GM23338 (cell line): ENCODE measurements around the gene NINJ1. TPM values are rescaled to one million over a fixed set of nuclear protein-coding genes. Genes with fewer than 3 reads are reported as not detected.

Source experiments
- ATAC-seq: fragments of 200-7000 bp; cut with Tn5 transposase; 3 replicates; pipeline ENCODE4 v1.9.1; 2020
- DNase-seq: peaks from one replicate; pipeline ENCODE4 v3.0.0-alpha.2; 2015; ENCODE audit warnings: low spot score
- H2AFZ ChIP-seq: fragments of 200-600 bp; sonication (generic); 2 replicates; pipeline ENCODE4 v1.8.0; 2016; ENCODE audit warnings: antibody characterized with exemption, mild to moderate bottlenecking, moderate library complexity
- H3F3A ChIP-seq: fragments of 200-600 bp; sonication (generic); replicated peaks from 2 replicates; pipeline ENCODE4 v1.8.0; 2017; ENCODE audit warnings: antibody characterized with exemption, mixed run types, low read depth
- H3K27ac ChIP-seq: fragments of 200-600 bp; sonication (generic); 2 replicates; pipeline ENCODE4 v1.6.1; 2016; ENCODE audit warnings: low read depth
- H3K27me3 ChIP-seq: fragments of 200-600 bp; sonication (generic); 2 replicates; pipeline ENCODE4 v1.8.0; 2016; ENCODE audit warnings: mild to moderate bottlenecking, mixed run types, moderate library complexity; ENCODE audit not compliant: insufficient read depth
- H3K36me3 ChIP-seq: fragments of 200-600 bp; sonication (generic); 2 replicates; pipeline ENCODE4 v1.8.0; 2016; ENCODE audit warnings: mild to moderate bottlenecking; ENCODE audit not compliant: insufficient read depth
- H3K4me1 ChIP-seq: fragments of 200-600 bp; sonication (generic); 2 replicates; pipeline ENCODE4 v1.8.0; 2016; ENCODE audit warnings: mild to moderate bottlenecking, moderate library complexity; ENCODE audit not compliant: insufficient read depth
- H3K4me2 ChIP-seq: fragments of 200-600 bp; sonication (generic); 2 replicates; pipeline ENCODE4 v1.7.1; 2017; ENCODE audit warnings: mixed run types
- H3K4me3 ChIP-seq: fragments of 200-600 bp; sonication (generic); 2 replicates; pipeline ENCODE4 v1.6.1; 2016; ENCODE audit warnings: mixed run types
- H3K79me2 ChIP-seq: fragments of 200-600 bp; sonication (generic); replicated peaks from 2 replicates; pipeline ENCODE4 v1.8.0; 2017; ENCODE audit warnings: mild to moderate bottlenecking; ENCODE audit not compliant: insufficient read depth
- H3K9me2 ChIP-seq: fragments of 200-600 bp; sonication (generic); 2 replicates; pipeline ENCODE4 v1.8.0; 2017; ENCODE audit not compliant: insufficient read depth
- H4K20me1 ChIP-seq: fragments of 200-600 bp; sonication (generic); replicated peaks from 2 replicates; pipeline ENCODE4 v1.8.0; 2017; ENCODE audit warnings: mild to moderate bottlenecking; ENCODE audit not compliant: insufficient read depth
- H3K27ac Mint-ChIP-seq: 2 replicates; pipeline ENCODE4 v1.8.0; 2020; ENCODE audit warnings: inconsistent platforms, mild to moderate bottlenecking, moderate library complexity, mixed read lengths
- H3K27me3 Mint-ChIP-seq: 3 replicates; pipeline ENCODE4 v1.8.0; 2022; ENCODE audit warnings: low read depth, mild to moderate bottlenecking, moderate library complexity, mixed read lengths, inconsistent platforms; ENCODE audit not compliant: insufficient read depth, poor library complexity
- H3K36me3 Mint-ChIP-seq: 3 replicates; pipeline ENCODE4 v1.8.0; 2021; ENCODE audit warnings: low read depth, mild to moderate bottlenecking, inconsistent platforms, moderate library complexity, mixed read lengths
- H3K4me1 Mint-ChIP-seq: 3 replicates; pipeline ENCODE4 v1.8.0; 2020; ENCODE audit warnings: mild to moderate bottlenecking, inconsistent platforms, mixed read lengths
- H3K4me3 Mint-ChIP-seq: 3 replicates; pipeline ENCODE4 v1.8.0; 2021; ENCODE audit warnings: moderate library complexity, mild to moderate bottlenecking, inconsistent platforms, mixed read lengths
- H3K9me3 Mint-ChIP-seq: 3 replicates; pipeline ENCODE4 v1.8.0; 2020; ENCODE audit warnings: moderate library complexity, mild to moderate bottlenecking, inconsistent platforms, mixed read lengths
- EZH2phosphoT487 ChIP-seq: fragments of 200-600 bp; sonication (generic); IDR thresholded peaks from one replicate; pipeline ENCODE4 v1.8.1; 2018; ENCODE audit warnings: antibody characterized with exemption; ENCODE audit not compliant: unreplicated experiment
- JUNB ChIP-seq: IDR thresholded peaks from one replicate; pipeline ENCODE4 v1.6.1; 2016; ENCODE audit warnings: antibody characterized with exemption; ENCODE audit not compliant: unreplicated experiment
- POLR2AphosphoS5 ChIP-seq: IDR thresholded peaks from 2 replicates; pipeline ENCODE4 v1.6.1; 2016; ENCODE audit warnings: antibody characterized with exemption, low read depth
- STAT1 ChIP-seq: IDR thresholded peaks from one replicate; pipeline ENCODE4 v1.6.1; 2016; ENCODE audit warnings: antibody characterized with exemption; ENCODE audit not compliant: unreplicated experiment
- ZNF114 ChIP-seq: fragments of 250-450 bp; sonication (Bioruptor Pico); IDR thresholded peaks from 2 replicates; pipeline ENCODE4 v1.5.0; 2020; ENCODE audit warnings: mild to moderate bottlenecking, moderate library complexity
- ZNF331 ChIP-seq: fragments of 250-450 bp; sonication (Bioruptor Pico); IDR thresholded peaks from 2 replicates; pipeline ENCODE4 v1.5.0; 2020; ENCODE audit warnings: low read depth, mild to moderate bottlenecking, moderate library complexity
- polyA plus RNA-seq: library from polyadenylated mRNA; unstranded; fragments of >200 nt; fragmentation: Nextera tagmentation; extraction: Ambion mirVana; gene quantifications from 2 replicates; pipeline ENCODE4 v1.2.1, GENCODE V29; 2016
- total RNA-seq: library from RNA; depleted of rRNA; stranded (reverse); fragments of >200 nt; shearing (Covaris generic); gene quantifications from 2 replicates; pipeline ENCODE4 v1.2.3, GENCODE V29; 2014
- TF ChIP-seq, protein P1 (sequence below): IDR thresholded peaks from 2 replicates; pipeline ENCODE4 v1.6.1; 2016; ENCODE audit warnings: antibody characterized with exemption
- TF ChIP-seq, protein P2 (sequence below): fragments of 250-450 bp; sonication (Bioruptor Pico); IDR thresholded peaks from 2 replicates; pipeline ENCODE4 v1.5.0; 2020; ENCODE audit warnings: mild to moderate bottlenecking, moderate library complexity
- TF ChIP-seq, protein P3 (sequence below), 2 experiments: fragments of 200-600 bp in 1 of 2; sonication (generic) in 1 of 2; conservative IDR thresholded peaks; 2 replicates each; pipeline versions ENCODE4 v1.5.1 to v1.6.1; 2016 to 2017; ENCODE audit warnings: antibody characterized with exemption in 2 of 2, low read depth in 2 of 2, mild to moderate bottlenecking in 2 of 2, moderate library complexity in 1 of 2
- TF ChIP-seq, protein P4 (sequence below): IDR thresholded peaks from one replicate; pipeline ENCODE4 v1.6.1; 2018; ENCODE audit warnings: antibody characterized with exemption; ENCODE audit not compliant: unreplicated experiment

NINJ1 gene
- total and polyA plus RNA-seq, 2 experiments from 2014 or later: 36.3 to 39.7 TPM

DNA sequence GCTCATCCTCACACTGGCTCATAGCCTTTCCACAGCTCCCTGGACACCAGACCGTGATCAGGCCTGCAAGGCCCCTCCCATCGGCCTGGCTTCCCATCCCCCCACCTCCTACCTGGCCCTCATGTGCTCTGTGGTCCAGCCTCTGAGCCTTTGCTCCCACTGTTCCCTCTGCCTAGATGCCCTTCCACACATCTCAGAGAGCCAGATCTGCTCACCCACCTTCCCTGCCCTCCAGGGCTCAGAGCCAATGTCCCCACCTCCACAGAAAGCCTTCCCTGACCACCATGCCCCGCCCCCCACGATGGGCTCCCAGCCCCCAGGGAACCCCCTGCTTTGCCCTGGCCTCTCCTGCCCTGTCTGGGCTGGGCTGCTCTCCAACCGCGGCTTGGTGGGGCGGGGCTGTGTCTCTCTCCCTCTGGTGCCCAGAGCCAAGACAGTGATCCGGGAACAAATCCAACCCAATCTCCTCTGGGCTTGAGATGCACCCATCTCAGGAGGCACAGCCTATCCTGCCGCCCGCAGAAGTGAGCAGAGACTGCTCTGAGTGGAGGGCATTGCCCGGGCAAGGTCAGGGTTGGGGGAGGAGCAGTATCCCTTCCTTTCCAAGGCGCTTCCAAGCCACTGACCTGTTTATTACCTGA, 1.6 kb downstream of the NINJ1 start:
- no peak overlapping the region for H2AFZ ChIP-seq
- no peaks in the 10 kb centered on the region for H3K36me3 ChIP-seq
- Mint-ChIP-seq H3K9me3 (no peaks in the 10 kb centered on the region), H3K4me3 (peak overlapping the region; percentile 80), H3K4me1 (peaks cover 32% of the 10 kb centered on the region), H3K36me3 (no peaks in the 10 kb centered on the region), H3K27me3 (peaks cover 21% of the 10 kb centered on the region), H3K27ac (no peak overlapping the region)
- H3K79me2 ChIP-seq: 0 out of 2 replicates have a peak, but pooled peaks cover 6% of the 10 kb centered on the region
- no peaks in the 10 kb centered on the region for H3K9me2 ChIP-seq
- H3K4me3 ChIP-seq: peak overlapping the region; percentile 87; the same call in 1 of the 2 replicates
- ATAC-seq (peak; percentile 8; the same call in 2 of the 3 replicates), DNase-seq (peak; percentile 31)
- H3K4me2 ChIP-seq: peak overlapping the region; percentile 93
- 0 out of 2 replicates have a peak, but pooled peaks cover 8% of the 10 kb centered on the region for H4K20me1 ChIP-seq
- TF ChIP-seq, protein P1, sequence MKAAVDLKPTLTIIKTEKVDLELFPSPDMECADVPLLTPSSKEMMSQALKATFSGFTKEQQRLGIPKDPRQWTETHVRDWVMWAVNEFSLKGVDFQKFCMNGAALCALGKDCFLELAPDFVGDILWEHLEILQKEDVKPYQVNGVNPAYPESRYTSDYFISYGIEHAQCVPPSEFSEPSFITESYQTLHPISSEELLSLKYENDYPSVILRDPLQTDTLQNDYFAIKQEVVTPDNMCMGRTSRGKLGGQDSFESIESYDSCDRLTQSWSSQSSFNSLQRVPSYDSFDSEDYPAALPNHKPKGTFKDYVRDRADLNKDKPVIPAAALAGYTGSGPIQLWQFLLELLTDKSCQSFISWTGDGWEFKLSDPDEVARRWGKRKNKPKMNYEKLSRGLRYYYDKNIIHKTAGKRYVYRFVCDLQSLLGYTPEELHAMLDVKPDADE: no peak
- TF ChIP-seq, protein P2, sequence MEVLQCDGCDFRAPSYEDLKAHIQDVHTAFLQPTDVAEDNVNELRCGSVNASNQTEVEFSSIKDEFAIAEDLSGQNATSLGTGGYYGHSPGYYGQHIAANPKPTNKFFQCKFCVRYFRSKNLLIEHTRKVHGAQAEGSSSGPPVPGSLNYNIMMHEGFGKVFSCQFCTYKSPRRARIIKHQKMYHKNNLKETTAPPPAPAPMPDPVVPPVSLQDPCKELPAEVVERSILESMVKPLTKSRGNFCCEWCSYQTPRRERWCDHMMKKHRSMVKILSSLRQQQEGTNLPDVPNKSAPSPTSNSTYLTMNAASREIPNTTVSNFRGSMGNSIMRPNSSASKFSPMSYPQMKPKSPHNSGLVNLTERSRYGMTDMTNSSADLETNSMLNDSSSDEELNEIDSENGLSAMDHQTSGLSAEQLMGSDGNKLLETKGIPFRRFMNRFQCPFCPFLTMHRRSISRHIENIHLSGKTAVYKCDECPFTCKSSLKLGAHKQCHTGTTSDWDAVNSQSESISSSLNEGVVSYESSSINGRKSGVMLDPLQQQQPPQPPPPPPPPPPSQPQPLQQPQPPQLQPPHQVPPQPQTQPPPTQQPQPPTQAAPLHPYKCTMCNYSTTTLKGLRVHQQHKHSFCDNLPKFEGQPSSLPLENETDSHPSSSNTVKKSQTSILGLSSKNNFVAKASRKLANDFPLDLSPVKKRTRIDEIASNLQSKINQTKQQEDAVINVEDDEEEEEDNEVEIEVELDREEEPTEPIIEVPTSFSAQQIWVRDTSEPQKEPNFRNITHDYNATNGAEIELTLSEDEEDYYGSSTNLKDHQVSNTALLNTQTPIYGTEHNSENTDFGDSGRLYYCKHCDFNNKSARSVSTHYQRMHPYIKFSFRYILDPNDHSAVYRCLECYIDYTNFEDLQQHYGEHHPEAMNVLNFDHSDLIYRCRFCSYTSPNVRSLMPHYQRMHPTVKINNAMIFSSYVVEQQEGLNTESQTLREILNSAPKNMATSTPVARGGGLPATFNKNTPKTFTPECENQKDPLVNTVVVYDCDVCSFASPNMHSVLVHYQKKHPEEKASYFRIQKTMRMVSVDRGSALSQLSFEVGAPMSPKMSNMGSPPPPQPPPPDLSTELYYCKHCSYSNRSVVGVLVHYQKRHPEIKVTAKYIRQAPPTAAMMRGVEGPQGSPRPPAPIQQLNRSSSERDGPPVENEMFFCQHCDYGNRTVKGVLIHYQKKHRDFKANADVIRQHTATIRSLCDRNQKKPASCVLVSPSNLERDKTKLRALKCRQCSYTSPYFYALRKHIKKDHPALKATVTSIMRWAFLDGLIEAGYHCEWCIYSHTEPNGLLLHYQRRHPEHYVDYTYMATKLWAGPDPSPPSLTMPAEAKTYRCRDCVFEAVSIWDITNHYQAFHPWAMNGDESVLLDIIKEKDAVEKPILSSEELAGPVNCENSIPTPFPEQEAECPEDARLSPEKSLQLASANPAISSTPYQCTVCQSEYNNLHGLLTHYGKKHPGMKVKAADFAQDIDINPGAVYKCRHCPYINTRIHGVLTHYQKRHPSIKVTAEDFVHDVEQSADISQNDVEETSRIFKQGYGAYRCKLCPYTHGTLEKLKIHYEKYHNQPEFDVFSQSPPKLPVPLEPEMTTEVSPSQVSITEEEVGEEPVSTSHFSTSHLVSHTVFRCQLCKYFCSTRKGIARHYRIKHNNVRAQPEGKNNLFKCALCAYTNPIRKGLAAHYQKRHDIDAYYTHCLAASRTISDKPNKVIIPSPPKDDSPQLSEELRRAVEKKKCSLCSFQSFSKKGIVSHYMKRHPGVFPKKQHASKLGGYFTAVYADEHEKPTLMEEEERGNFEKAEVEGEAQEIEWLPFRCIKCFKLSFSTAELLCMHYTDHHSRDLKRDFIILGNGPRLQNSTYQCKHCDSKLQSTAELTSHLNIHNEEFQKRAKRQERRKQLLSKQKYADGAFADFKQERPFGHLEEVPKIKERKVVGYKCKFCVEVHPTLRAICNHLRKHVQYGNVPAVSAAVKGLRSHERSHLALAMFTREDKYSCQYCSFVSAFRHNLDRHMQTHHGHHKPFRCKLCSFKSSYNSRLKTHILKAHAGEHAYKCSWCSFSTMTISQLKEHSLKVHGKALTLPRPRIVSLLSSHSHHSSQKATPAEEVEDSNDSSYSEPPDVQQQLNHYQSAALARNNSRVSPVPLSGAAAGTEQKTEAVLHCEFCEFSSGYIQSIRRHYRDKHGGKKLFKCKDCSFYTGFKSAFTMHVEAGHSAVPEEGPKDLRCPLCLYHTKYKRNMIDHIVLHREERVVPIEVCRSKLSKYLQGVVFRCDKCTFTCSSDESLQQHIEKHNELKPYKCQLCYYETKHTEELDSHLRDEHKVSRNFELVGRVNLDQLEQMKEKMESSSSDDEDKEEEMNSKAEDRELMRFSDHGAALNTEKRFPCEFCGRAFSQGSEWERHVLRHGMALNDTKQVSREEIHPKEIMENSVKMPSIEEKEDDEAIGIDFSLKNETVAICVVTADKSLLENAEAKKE: no peak
- TF ChIP-seq STAT1 (no peak), JUNB (no peak), ZNF114 (CRISPR knock-in tag) (no peak), POLR2AphosphoS5 (no peak), EZH2phosphoT487 (no peak), ZNF331 (CRISPR knock-in tag) (no peak)
- TF ChIP-seq, protein P3, sequence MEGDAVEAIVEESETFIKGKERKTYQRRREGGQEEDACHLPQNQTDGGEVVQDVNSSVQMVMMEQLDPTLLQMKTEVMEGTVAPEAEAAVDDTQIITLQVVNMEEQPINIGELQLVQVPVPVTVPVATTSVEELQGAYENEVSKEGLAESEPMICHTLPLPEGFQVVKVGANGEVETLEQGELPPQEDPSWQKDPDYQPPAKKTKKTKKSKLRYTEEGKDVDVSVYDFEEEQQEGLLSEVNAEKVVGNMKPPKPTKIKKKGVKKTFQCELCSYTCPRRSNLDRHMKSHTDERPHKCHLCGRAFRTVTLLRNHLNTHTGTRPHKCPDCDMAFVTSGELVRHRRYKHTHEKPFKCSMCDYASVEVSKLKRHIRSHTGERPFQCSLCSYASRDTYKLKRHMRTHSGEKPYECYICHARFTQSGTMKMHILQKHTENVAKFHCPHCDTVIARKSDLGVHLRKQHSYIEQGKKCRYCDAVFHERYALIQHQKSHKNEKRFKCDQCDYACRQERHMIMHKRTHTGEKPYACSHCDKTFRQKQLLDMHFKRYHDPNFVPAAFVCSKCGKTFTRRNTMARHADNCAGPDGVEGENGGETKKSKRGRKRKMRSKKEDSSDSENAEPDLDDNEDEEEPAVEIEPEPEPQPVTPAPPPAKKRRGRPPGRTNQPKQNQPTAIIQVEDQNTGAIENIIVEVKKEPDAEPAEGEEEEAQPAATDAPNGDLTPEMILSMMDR (conservative IDR thresholded peaks at IDR 0.05; ENCODE audit: low read depth in 2 of 2): no peak
- TF ChIP-seq, protein P4, sequence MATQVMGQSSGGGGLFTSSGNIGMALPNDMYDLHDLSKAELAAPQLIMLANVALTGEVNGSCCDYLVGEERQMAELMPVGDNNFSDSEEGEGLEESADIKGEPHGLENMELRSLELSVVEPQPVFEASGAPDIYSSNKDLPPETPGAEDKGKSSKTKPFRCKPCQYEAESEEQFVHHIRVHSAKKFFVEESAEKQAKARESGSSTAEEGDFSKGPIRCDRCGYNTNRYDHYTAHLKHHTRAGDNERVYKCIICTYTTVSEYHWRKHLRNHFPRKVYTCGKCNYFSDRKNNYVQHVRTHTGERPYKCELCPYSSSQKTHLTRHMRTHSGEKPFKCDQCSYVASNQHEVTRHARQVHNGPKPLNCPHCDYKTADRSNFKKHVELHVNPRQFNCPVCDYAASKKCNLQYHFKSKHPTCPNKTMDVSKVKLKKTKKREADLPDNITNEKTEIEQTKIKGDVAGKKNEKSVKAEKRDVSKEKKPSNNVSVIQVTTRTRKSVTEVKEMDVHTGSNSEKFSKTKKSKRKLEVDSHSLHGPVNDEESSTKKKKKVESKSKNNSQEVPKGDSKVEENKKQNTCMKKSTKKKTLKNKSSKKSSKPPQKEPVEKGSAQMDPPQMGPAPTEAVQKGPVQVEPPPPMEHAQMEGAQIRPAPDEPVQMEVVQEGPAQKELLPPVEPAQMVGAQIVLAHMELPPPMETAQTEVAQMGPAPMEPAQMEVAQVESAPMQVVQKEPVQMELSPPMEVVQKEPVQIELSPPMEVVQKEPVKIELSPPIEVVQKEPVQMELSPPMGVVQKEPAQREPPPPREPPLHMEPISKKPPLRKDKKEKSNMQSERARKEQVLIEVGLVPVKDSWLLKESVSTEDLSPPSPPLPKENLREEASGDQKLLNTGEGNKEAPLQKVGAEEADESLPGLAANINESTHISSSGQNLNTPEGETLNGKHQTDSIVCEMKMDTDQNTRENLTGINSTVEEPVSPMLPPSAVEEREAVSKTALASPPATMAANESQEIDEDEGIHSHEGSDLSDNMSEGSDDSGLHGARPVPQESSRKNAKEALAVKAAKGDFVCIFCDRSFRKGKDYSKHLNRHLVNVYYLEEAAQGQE: no peak
- peaks cover 9% of the 10 kb centered on the region for H3K27me3 ChIP-seq
- no peak overlapping the region for H3K27ac ChIP-seq
- H3F3A ChIP-seq: no peaks in the 10 kb centered on the region
- peaks cover 12% of the 10 kb centered on the region for H3K4me1 ChIP-seq
